Ovary (tissue), 9 donors: Measurements from ENCODE around the gene BBS9. TPM values are rescaled to one million over a fixed set of nuclear protein-coding genes. Genes with fewer than 3 reads are reported as not detected.

Source experiments
- DNase-seq, 5 donors: peaks; one replicate each; pipeline ENCODE4 v3.0.0-alpha.2; 2019 to 2020
- H3K27ac ChIP-seq, 2 donors: fragments of 200-600 bp; one replicate each; pipeline versions ENCODE4 v1.5.1 to v1.8.0; 2019 to 2022
- H3K27me3 ChIP-seq: fragments of 200-600 bp; one replicate; pipeline ENCODE4 v1.8.0; 2022
- H3K36me3 ChIP-seq: fragments of 200-600 bp; sonication (generic); one replicate; pipeline ENCODE4 v1.5.1; 2019
- H3K4me1 ChIP-seq: one replicate; pipeline ENCODE4 v1.8.1; 2013; ENCODE audit warnings: mild to moderate bottlenecking, moderate library complexity; ENCODE audit not compliant: insufficient read depth
- H3K4me3 ChIP-seq: fragments of 200-600 bp; sonication (generic); one replicate; pipeline ENCODE4 v1.5.1; 2017
- H3K9me3 ChIP-seq, 2 donors: fragments of 200-600 bp in 1 of 2; sonication (generic) in 1 of 2; one replicate each; pipeline versions ENCODE4 v1.5.1 to v1.8.1; 2013 to 2019; ENCODE audit warnings: mild to moderate bottlenecking in 1 of 2, moderate library complexity in 1 of 2
- EP300 ChIP-seq: sonication (generic); formaldehyde crosslinking; IDR thresholded peaks from one replicate; pipeline ENCODE4 v1.6.1; 2017; ENCODE audit warnings: antibody characterized with exemption
- POLR2A ChIP-seq: fragments of 450-650 bp; IDR thresholded peaks from one replicate; pipeline ENCODE4 v1.6.1; 2017; ENCODE audit warnings: antibody characterized with exemption, mild to moderate bottlenecking, moderate library complexity
- WGBS, 3 donors: extraction: QIAGEN DNeasy Blood & Tissue Kit in 1 of 3; methylation state at CpG; one replicate each; pipeline versions ENCODE4 v1.1.5 to v1.1.7; 2013 to 2017; 5-methylcytosine and 5-hydroxymethylcytosine counted together
- intact Hi-C, 4 donors: fragments of 100-400 bp; cut with DNase I; formaldehyde crosslinking; loops; one replicate each; pipeline versions ENCODE4 v1.11.0 to v1.15.1; 2022 to 2023
- polyA plus RNA-seq, 2 donors: library from polyadenylated mRNA; stranded (reverse); fragments of 200-250 nt in 1 of 2; fragments of 350-450 nt in 1 of 2; fragmentation: Illumina TruSeq in 1 of 2; extraction: RNeasy Lipid Tissue Mini Kit (QIAGEN cat#74804) in 1 of 2; gene quantifications; one replicate each; pipeline ENCODE4 v1.2.3, GENCODE V29; 2013 to 2014
- total RNA-seq, 7 donors: library from RNA; depleted of rRNA in 2 of 7; stranded (reverse); fragments of >200 nt in 2 of 7; fragmentation: NEBNext Ultra II Directional in 3 of 7; extraction: Animal tissue kit (Norgen Biotek cat#: 25700) in 3 of 7; gene quantifications; one replicate each; pipeline versions ENCODE4 v1.1.0 to v1.2.4, GENCODE V29; 2016 to 2023
- TF ChIP-seq, protein P1 (sequence below), 3 donors: fragments of 450-650 bp in 2 of 3; fragments of 200-600 bp in 1 of 3; IDR thresholded peaks; one replicate each; pipeline versions ENCODE4 v1.5.1 to v1.8.0; 2016 to 2022; ENCODE audit warnings: antibody characterized with exemption in 3 of 3, mild to moderate bottlenecking in 1 of 3
- donor health status: DM: no; HTN: no; CAD: no; lungs with moderate emphysema.
- donor health status: DM: no; HTN: no; CAD: no.
- donor health status: Bipolar disorder and iron deficiency.
- donor health status: DM: yes; HTN: yes; CAD: no.
- donor health status: DM: no; HTN: no; CAD: no.
- donor health status: DM: yes; HTN: yes; CAD: no.

BBS9 gene
- total and polyA plus RNA-seq, 9 donors, result 8.1 to 42.0 (median 29.7) TPM

DNA sequence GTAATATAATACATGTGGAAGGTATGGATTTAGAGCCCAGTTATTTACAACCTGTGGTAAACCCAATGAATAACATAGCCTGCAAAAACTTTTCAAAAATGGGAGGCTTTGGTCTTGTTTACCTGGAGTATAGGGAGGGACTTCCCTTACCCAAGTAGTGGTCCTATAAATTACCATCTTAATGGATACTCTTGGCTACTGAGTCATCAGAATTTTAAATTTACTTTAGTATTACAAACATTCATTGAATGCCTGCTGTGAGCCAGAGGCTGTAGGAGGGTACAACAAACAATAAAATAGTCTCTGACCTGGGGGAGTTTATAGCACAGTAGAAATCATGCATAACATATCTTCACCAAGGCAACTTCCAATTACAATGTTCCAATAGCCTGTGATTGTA lies 365.1 kb downstream of the BBS9 start:
- H3K4me1 ChIP-seq, result no peaks in the 10 kb centered on the region
- no peaks in the 10 kb centered on the region for H3K27me3 ChIP-seq
- no peak for DNase-seq
- no peaks in the 10 kb centered on the region for H3K9me3 ChIP-seq
- no peak overlapping the region for H3K27ac ChIP-seq
- H3K4me3 ChIP-seq, result no peak overlapping the region
- H3K36me3 ChIP-seq, result no peaks in the 10 kb centered on the region
- intact Hi-C loops, result no loop called here
- TF ChIP-seq EP300 (no peak), POLR2A (no peak)
- TF ChIP-seq, protein P1, sequence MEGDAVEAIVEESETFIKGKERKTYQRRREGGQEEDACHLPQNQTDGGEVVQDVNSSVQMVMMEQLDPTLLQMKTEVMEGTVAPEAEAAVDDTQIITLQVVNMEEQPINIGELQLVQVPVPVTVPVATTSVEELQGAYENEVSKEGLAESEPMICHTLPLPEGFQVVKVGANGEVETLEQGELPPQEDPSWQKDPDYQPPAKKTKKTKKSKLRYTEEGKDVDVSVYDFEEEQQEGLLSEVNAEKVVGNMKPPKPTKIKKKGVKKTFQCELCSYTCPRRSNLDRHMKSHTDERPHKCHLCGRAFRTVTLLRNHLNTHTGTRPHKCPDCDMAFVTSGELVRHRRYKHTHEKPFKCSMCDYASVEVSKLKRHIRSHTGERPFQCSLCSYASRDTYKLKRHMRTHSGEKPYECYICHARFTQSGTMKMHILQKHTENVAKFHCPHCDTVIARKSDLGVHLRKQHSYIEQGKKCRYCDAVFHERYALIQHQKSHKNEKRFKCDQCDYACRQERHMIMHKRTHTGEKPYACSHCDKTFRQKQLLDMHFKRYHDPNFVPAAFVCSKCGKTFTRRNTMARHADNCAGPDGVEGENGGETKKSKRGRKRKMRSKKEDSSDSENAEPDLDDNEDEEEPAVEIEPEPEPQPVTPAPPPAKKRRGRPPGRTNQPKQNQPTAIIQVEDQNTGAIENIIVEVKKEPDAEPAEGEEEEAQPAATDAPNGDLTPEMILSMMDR (IDR thresholded peaks at IDR 0.05), result no peak

DNA sequence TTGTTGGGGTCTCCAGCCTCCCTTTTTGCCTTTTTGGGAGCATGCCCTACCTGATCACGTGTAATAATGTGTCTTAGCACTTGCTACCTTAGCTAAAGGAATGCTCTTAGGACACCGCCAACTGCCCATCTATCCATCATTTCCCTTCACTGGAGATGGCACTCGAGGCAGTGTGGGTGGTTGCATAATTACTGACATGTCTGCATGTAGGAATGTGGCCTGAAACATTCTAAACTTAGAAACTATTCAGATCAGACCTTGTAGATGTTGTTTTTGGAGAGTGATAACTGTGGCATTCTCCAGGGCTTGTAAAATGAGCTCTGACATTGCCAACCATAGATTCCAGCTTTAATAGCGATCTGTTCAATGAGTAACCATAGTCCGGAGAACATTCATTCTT lies 365.8 kb downstream of the BBS9 start:
- Histone ChIP-seq H3K27ac (no peak overlapping the region), H3K9me3 (no peaks in the 10 kb centered on the region), H3K4me3 (no peak overlapping the region), H3K4me1 (no peaks in the 10 kb centered on the region), H3K27me3 (no peaks in the 10 kb centered on the region), H3K36me3 (no peaks in the 10 kb centered on the region)
- 58 to 74% (median 60%) methylated on average over 5 of the region's 5 CpGs for WGBS, 3 donors
- intact Hi-C loops, result no loop called here
- TF ChIP-seq EP300 (no peak), POLR2A (no peak)
- TF ChIP-seq, protein P1 (IDR thresholded peaks at IDR 0.05), result no peak
- no peak for DNase-seq

DNA sequence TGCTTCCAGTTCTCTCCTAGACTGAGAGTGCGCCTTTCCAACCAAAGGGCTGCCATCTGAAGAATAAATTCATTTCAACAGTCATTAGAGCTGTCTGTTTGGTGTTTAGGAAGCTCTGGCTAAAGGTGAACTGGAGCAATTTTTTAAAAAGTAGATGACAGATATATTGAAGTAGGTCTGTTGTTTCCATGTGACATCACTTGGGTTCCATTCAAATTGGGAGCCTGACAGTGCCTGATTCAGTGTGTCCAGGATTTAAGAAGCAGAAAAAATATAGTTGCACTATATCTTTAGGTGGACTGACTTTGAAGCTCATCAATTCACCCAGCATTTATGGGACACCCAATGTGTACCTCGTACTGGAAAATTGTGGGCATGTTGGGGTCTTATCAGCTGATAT lies 367.7 kb downstream of the BBS9 start:
- intact Hi-C loops, result no loop called here
- DNase-seq, result no peak
- Histone ChIP-seq H3K4me1 (no peaks in the 10 kb centered on the region), H3K9me3 (no peaks in the 10 kb centered on the region), H3K36me3 (no peaks in the 10 kb centered on the region), H3K4me3 (no peak overlapping the region), H3K27me3 (no peaks in the 10 kb centered on the region), H3K27ac (no peak overlapping the region)
- WGBS, 3 donors, result 89 to 95% (median 91%) methylated on average over 2 of the region's 2 CpGs
- TF ChIP-seq EP300 (no peak), POLR2A (no peak)
- TF ChIP-seq, protein P1 (IDR thresholded peaks at IDR 0.05), result no peak

DNA sequence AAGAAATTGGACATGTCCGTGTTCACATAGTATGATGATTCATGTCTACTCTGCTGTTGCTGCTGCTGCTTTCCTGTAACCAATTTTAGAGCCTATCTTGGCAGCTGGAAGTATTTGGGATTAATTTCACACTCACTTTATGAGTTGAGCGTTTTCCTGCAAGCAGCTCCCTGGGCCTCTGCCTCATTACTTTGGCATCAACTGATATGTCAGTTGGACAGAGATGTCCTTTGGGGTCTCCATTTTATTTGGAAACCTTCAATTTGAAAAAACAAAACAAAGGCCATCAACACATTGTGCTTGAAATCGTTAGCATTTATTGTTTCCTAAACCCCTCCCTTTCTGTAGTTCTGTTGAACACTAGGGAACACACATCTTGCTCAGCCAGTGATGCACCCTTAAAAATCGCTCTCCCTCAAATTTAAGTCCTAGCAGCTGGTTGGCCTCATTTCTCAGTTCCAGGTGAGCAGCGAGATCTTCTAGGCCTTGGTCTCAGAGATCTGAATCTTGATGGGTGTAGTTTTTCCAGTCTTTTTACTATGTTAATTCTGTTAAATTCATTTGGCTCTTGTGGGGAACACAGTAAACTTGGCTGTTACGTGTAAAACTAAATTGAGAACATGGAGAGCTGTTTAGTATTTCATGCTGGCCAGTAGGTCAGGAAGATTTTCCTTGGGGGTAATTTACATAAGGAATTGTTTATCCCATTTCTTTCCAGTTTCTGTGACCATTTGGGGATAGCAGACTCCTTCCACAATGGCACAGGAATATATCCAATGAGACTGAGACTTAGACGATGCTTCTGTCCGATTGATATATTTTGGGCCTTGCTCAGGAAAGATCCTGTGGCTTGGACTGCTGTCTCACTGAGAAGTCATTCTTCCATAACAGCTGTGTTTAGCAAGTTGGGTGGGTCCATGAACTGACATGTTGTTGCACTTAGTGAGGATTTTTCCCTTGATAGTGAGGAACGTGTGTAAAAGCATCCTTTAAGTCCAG lies 371.6 kb downstream of the BBS9 start:
- no peaks in the 10 kb centered on the region for H3K36me3 ChIP-seq
- H3K9me3 ChIP-seq, result no peaks in the 10 kb centered on the region
- WGBS, 3 donors, result 71 to 82% (median 78%) methylated on average over 9 of the region's 9 CpGs
- TF ChIP-seq EP300, result no peak
- no peak for TF ChIP-seq POLR2A
- TF ChIP-seq, protein P1 (IDR thresholded peaks at IDR 0.05), result no peak
- H3K4me3 ChIP-seq, result no peak overlapping the region
- H3K27ac ChIP-seq, result no peak overlapping the region
- no peaks in the 10 kb centered on the region for H3K4me1 ChIP-seq
- no peaks in the 10 kb centered on the region for H3K27me3 ChIP-seq
- intact Hi-C loops, result no loop called here
- DNase-seq, result no peak
